H1 (cell line): ENCODE measurements around the gene COL12A1. TPM values are rescaled to one million over a fixed set of nuclear protein-coding genes. Genes with fewer than 3 reads are reported as not detected.

Experiments
- ASH2L ChIP-seq: fragments of 200-600, 300-600 bp; sonication (generic); IDR thresholded peaks from one replicate; pipeline ENCODE4 v1.7.1; 2017; ENCODE audit warnings: low read length
- NANOG ChIP-seq: IDR thresholded peaks from 2 replicates; pipeline ENCODE4 v1.6.1; 2011; ENCODE audit warnings: low read length, low read depth, mild to moderate bottlenecking, inconsistent platforms; ENCODE audit not compliant: insufficient read depth, poor library complexity, severe bottlenecking
- SIN3A ChIP-seq, 2 experiments: IDR thresholded peaks in 1 of 2; conservative IDR thresholded peaks in 1 of 2; 2 replicates each; pipeline ENCODE4 v1.6.1; 2011 to 2012; ENCODE audit warnings: low read length in 2 of 2, improper control_type of control experiment in 1 of 2, low read depth in 1 of 2, mild to moderate bottlenecking in 1 of 2
- SUZ12 ChIP-seq: fragments of 200-600 bp; sonication (generic); IDR thresholded peaks from 2 replicates; pipeline ENCODE4 v1.6.1; 2012; ENCODE audit warnings: mild to moderate bottlenecking, inconsistent platforms, low read length, moderate library complexity, mixed read lengths
- TBP ChIP-seq: IDR thresholded peaks from 2 replicates; pipeline ENCODE4 v1.6.1; 2011; ENCODE audit warnings: low read depth, low read length, improper control_type of control experiment
- polyA plus RNA-seq, 7 experiments: library from polyadenylated mRNA; depleted of rRNA in 3 of 7; stranded (reverse) in 5 of 7; unstranded in 2 of 7; fragments of >200 nt in 5 of 7; fragments of 200-250 nt in 2 of 7; gene quantifications; 1 replicate in 5 of 7; 2 replicates in 1 of 7; 4 replicates in 1 of 7; pipeline versions ENCODE4 v1.2.1 to v1.2.3, GENCODE V29; 2011 to 2013; ENCODE audit warnings: missing spikeins in 2 of 7, mixed read lengths in 2 of 7
- total RNA-seq: library from RNA; stranded (reverse); fragmentation: NEBNext Ultra II Directional; extraction: Animal tissue kit (Norgen Biotek cat#: 25700); gene quantifications from 2 replicates; pipeline ENCODE4 v1.2.1, GENCODE V29; 2021

COL12A1 gene
- total and polyA plus RNA-seq, 2 of the 8 experiments (the other 6 are each of a cell fraction or from before 2014, with no cell fraction given) = 1.4 to 4.7 TPM

DNA sequence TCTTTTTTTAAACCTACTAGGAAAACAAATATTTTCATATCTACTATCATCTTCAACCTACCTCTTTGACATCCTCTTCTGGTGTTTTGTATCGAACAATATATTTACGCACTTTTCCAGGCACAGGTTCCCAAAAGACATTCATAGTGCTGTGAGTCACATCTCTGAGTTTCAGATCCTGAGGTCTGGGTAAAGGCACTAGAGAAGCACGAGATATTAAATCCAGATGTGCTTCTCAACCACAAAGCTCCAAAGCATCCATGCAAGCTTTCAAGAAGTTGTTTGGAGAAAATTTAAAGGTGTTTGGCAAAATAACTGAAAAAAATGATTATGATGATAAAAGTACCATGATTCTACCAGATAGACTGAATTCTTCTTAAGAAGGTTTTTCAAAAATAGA, 62.7 kb downstream of the COL12A1 start (continued):
- TF ChIP-seq TBP (no peak), SUZ12 (no peak), SIN3A (conservative IDR thresholded peaks at IDR 0.05 in 1 of 2, IDR thresholded peaks at IDR 0.05 in 1 of 2; ENCODE audit: low read depth in 1 of 2, low read length in 2 of 2) (no peak), ASH2L (no peak), NANOG (no peak)
